Endothelial cell (in vitro differentiated cells): Measurements from ENCODE around the gene HIVEP3. TPM values are rescaled to one million over a fixed set of nuclear protein-coding genes. Genes with fewer than 3 reads are reported as not detected.

Source experiments
- DNase-seq: peaks from one replicate; pipeline ENCODE4 v3.0.0; 2021; ENCODE audit warnings: low spot score
- H3K27ac Mint-ChIP-seq: one replicate; pipeline ENCODE4 v1.8.0; 2021; ENCODE audit warnings: mixed read lengths, inconsistent platforms; ENCODE audit not compliant: unreplicated experiment
- H3K27me3 Mint-ChIP-seq: one replicate; pipeline ENCODE4 v1.8.0; 2021; ENCODE audit warnings: mild to moderate bottlenecking, moderate library complexity, mixed read lengths, inconsistent platforms; ENCODE audit not compliant: unreplicated experiment
- H3K36me3 Mint-ChIP-seq: one replicate; pipeline ENCODE4 v1.8.0; 2021; ENCODE audit warnings: mild to moderate bottlenecking, low read depth, mixed read lengths, inconsistent platforms; ENCODE audit not compliant: unreplicated experiment
- H3K4me1 Mint-ChIP-seq: one replicate; pipeline ENCODE4 v1.8.0; 2021; ENCODE audit warnings: mild to moderate bottlenecking, mixed read lengths, inconsistent platforms; ENCODE audit not compliant: unreplicated experiment
- H3K4me3 Mint-ChIP-seq: one replicate; pipeline ENCODE4 v1.8.0; 2021; ENCODE audit warnings: mild to moderate bottlenecking, mixed read lengths, inconsistent platforms; ENCODE audit not compliant: unreplicated experiment
- H3K9me3 Mint-ChIP-seq: one replicate; pipeline ENCODE4 v1.8.0; 2021; ENCODE audit warnings: mixed read lengths, inconsistent platforms; ENCODE audit not compliant: unreplicated experiment
- total RNA-seq: library from RNA; stranded (reverse); fragmentation: NEBNext Ultra II Directional; extraction: Animal tissue kit (Norgen Biotek cat#: 25700); gene quantifications from one replicate; pipeline ENCODE4 v1.2.1, GENCODE V29; 2021; ENCODE audit not compliant: unreplicated experiment
- TF ChIP-seq, protein P1 (sequence below): fragments of 200-600 bp; sonication (generic); IDR thresholded peaks from one replicate; pipeline ENCODE4 v1.5.0; 2021; ENCODE audit warnings: antibody characterized with exemption; ENCODE audit not compliant: unreplicated experiment

HIVEP3 gene
- total RNA-seq, 1 donor from 2014 or later: 8.9 TPM

DNA sequence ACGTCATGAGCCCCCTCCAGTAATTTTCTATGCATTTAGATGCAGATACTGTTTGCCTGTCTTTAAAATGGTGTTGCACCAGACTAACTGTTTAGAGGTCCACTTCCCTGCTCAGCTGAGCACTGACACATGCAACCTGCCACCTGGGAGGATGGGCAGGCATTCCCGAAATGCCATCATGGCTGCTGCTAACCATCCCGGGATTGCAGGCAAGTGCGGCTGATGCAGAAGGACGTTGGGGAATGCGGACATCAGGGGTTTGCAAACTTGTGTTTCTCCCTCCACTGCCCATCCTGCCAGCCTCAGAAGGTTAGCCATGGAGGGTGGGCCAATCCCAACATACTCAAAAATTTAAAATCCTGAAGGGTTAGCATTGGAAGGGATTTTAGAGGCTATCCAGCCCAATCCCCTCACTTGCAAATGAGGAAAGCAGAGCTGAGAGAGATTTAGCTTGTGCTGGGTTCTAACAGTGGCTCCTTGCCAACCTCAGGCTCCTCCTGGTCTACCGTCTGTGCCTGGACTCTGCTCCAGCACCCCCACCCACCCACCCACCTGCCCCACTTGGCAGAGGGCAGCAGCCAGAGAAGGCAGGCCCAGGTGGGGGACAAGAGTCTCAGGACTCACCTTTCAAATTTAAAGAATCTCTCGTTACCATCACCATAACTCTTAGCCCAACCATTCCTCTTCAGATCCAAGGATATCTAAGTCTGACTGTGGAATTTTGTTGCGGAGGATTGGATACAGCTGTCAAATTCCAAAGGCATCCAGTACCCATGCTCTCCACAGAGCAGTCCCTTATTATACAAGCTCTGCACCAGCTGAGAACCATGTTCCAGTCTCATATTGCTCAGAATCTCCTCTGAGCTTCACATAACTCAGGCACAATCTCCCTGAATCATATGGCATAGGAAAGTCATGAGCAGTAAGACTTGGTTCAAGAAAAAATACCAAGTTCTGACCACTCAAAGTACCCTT is 34.2 kb downstream of the HIVEP3 start:
- TF ChIP-seq, protein P1, sequence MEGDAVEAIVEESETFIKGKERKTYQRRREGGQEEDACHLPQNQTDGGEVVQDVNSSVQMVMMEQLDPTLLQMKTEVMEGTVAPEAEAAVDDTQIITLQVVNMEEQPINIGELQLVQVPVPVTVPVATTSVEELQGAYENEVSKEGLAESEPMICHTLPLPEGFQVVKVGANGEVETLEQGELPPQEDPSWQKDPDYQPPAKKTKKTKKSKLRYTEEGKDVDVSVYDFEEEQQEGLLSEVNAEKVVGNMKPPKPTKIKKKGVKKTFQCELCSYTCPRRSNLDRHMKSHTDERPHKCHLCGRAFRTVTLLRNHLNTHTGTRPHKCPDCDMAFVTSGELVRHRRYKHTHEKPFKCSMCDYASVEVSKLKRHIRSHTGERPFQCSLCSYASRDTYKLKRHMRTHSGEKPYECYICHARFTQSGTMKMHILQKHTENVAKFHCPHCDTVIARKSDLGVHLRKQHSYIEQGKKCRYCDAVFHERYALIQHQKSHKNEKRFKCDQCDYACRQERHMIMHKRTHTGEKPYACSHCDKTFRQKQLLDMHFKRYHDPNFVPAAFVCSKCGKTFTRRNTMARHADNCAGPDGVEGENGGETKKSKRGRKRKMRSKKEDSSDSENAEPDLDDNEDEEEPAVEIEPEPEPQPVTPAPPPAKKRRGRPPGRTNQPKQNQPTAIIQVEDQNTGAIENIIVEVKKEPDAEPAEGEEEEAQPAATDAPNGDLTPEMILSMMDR: no peak
- no peak for DNase-seq
- Mint-ChIP-seq H3K36me3 (no peaks in the 10 kb centered on the region), H3K4me1 (peaks cover 9% of the 10 kb centered on the region), H3K4me3 (no peak overlapping the region), H3K9me3 (no peaks in the 10 kb centered on the region), H3K27ac (no peak overlapping the region), H3K27me3 (peaks cover 3% of the 10 kb centered on the region)

DNA sequence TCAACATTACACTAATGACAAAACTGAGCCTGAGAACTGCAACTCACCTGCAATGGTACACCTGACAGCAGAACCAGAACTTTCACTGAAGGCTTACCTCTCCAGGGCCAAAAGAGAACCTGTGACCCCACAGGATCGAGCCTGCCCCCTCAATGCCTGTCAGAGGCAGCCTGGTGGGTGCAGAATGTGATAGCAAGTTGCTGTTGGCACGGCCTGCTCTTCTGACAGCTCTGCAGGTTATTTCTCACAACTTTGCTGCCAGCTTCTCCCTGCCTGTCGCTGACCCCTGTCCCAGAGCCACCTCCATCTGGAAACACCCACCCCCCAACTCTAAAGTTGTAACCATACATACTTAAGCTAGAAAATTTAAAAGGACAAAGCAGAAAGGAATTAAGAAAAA is 35.2 kb downstream of the HIVEP3 start:
- no peaks in the 10 kb centered on the region for H3K36me3 Mint-ChIP-seq
- TF ChIP-seq, protein P1: no peak
- H3K4me3 Mint-ChIP-seq: no peak overlapping the region
- peaks cover 6% of the 10 kb centered on the region for H3K4me1 Mint-ChIP-seq
- H3K27ac Mint-ChIP-seq: no peak overlapping the region
- DNase-seq: no peak
- H3K9me3 Mint-ChIP-seq: no peaks in the 10 kb centered on the region
- peaks cover 3% of the 10 kb centered on the region for H3K27me3 Mint-ChIP-seq

DNA sequence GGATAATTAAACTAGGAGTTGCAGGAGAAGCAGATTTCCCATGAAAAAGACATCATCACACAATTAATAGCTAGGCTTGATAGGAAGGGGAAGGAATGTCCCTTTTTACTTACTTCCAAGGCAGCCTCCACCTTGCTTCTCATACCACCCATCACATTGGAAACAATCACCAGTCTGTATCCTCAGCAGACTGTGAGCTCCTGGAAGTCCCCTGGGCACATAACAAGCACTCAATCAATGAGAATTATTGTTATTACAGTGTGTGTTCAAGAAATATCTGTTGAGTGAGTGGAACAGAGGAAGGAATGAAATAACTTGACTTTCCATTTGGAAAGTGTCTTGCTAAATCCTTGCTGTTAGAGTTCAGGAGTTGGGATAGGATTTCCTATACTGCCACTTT is 36.2 kb downstream of the HIVEP3 start:
- TF ChIP-seq, protein P1: no peak
- Mint-ChIP-seq H3K4me3 (no peak overlapping the region), H3K4me1 (peaks cover 6% of the 10 kb centered on the region), H3K27me3 (peaks cover 3% of the 10 kb centered on the region), H3K9me3 (no peaks in the 10 kb centered on the region), H3K27ac (no peak overlapping the region), H3K36me3 (no peaks in the 10 kb centered on the region)
- no peak for DNase-seq

DNA sequence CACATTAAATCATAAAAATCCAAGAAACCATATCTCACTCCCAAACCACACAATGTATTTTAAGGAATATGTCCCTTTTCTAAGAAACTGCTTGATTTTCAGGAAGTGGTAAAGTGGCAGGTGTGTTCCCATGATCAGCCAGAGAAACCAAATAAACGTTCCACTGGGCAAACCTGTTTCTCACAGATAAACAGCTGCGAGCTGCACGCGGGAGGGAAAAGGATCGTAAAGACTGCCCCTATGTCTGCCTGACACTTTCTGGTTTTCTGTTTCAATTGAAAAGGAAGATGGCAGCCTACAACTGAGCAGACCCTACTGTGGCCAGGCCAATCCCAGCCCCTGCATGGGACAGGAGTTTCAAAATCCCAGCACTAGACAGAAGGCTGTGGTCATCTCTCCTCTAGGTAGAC is 36.6 kb downstream of the HIVEP3 start:
- Mint-ChIP-seq H3K27me3 (peaks cover 3% of the 10 kb centered on the region), H3K4me1 (peaks cover 6% of the 10 kb centered on the region), H3K4me3 (no peak overlapping the region), H3K36me3 (no peaks in the 10 kb centered on the region), H3K27ac (no peak overlapping the region), H3K9me3 (no peaks in the 10 kb centered on the region)
- TF ChIP-seq, protein P1: no peak
- DNase-seq: no peak
